Activated T-cell treated with anti-CD3 and anti-CD28 coated beads for 48 hours (primary cell): ENCODE measurements around the gene PTPN23.

Source experiments
- DNase-seq: peaks from one replicate; pipeline ENCODE4 v3.0.0-alpha.2; 2020; ENCODE audit warnings: low read depth

The PTPN23 gene

DNA sequence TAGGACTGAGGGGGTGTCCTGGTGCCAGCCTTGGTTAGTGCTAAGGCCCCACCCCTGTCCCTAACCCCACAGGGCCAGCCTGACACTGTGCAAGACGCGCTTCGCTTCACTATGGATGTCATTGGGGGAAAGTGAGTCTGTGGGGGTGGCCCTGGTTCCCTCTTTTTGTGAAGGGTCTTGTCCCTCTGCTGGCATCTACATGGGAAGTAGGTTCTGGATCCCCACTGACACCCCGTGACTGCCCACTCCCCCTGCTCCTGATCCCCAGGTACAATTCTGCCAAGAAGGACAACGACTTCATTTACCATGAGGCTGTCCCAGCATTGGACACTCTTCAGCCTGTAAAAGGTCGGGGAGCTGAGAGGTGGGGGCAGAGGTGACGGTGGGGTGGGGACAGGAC is 26.4 kb downstream of the PTPN23 start:
- no peak for DNase-seq

DNA sequence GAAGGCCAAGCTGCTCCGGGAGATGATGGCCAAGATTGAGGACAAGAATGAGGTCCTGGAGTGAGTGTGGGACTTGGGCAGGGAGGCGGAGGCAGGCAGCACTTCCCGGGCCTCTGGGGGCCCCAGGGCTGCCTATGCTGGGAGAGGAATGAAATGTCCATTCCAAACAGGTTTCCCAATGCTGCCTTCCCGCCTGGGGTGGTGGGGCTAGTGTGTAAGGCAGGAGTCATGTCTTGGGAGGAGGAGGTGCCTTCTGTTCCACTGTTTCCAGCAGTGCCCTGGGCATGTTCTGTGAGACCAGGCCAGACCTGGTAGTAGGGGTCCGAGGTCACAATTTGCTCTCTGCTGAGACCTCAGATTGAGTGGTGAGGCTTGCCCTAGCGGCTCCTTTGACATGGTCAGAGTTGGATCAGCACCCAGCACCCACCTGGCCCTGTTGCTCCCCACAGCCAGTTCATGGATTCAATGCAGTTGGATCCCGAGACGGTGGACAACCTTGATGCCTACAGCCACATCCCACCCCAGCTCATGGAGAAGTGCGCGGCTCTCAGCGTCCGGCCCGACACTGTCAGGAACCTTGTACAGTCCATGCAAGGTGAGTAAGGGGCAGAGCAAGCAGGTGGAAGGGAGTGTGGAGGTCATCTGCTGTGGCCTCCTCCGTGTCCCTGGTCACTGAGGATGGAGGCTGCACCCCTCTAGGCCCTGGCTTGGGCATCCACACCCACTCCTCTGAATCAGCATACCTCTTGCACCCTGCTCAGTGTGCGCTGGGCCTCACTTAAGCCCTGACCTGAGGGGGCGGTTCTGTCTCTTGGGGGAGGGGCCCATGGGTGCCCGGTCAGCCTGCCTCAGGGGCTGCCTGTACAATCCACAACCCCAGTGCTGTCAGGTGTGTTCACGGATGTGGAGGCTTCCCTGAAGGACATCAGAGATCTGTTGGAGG is 27.3 kb downstream of the PTPN23 start:
- DNase-seq = no peak

DNA sequence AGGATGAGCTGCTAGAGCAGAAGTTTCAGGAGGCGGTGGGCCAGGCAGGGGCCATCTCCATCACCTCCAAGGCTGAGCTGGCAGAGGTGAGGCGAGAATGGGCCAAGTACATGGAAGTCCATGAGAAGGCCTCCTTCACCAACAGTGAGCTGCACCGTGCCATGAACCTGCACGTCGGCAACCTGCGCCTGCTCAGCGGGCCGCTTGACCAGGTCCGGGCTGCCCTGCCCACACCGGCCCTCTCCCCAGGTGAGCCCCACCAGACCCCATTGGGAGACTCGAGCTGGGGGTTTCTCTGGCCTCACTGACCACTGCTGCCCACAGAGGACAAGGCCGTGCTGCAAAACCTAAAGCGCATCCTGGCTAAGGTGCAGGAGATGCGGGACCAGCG is 28.0 kb downstream of the PTPN23 start:
- DNase-seq = no peak

DNA sequence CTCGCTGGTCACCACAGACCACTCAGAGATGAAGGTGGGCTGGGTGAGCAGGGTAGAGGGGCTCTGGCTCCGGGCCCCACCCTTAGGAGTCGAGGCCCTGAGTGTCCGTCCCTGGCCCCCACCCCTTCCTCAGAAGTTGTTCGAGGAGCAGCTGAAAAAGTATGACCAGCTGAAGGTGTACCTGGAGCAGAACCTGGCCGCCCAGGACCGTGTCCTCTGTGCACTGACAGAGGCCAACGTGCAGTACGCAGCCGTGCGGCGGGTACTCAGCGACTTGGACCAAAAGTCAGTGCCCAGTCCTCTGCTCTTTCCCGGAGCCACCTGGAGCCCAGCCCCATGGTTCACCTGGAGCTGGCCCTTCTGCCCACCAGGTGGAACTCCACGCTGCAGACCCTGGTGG is 28.5 kb downstream of the PTPN23 start:
- no peak for DNase-seq

DNA sequence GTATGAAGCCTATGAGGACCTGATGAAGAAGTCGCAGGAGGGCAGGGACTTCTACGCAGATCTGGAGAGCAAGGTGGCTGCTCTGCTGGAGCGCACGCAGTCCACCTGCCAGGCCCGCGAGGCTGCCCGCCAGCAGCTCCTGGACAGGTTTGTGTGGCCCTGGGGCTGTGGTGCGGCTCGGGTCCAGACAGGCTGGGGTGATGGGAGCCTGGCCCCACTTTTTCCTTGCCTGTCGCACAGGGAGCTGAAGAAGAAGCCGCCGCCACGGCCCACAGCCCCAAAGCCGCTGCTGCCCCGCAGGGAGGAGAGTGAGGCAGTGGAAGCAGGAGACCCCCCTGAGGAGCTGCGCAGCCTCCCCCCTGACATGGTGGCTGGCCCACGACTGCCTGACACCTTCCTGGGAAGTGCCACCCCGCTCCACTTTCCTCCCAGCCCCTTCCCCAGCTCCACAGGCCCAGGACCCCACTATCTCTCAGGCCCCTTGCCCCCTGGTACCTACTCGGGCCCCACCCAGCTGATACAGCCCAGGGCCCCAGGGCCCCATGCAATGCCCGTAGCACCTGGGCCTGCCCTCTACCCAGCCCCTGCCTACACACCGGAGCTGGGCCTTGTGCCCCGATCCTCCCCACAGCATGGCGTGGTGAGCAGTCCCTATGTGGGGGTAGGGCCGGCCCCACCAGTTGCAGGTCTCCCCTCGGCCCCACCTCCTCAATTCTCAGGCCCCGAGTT is 29.0 kb downstream of the PTPN23 start:
- no peak for DNase-seq

DNA sequence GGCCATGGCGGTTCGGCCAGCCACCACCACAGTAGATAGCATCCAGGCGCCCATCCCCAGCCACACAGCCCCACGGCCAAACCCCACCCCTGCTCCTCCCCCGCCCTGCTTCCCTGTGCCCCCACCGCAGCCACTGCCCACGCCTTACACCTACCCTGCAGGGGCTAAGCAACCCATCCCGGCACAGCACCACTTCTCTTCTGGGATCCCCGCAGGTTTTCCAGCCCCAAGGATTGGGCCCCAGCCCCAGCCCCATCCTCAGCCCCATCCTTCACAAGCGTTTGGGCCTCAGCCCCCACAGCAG is 29.5 kb downstream of the PTPN23 start:
- no peak for DNase-seq

DNA sequence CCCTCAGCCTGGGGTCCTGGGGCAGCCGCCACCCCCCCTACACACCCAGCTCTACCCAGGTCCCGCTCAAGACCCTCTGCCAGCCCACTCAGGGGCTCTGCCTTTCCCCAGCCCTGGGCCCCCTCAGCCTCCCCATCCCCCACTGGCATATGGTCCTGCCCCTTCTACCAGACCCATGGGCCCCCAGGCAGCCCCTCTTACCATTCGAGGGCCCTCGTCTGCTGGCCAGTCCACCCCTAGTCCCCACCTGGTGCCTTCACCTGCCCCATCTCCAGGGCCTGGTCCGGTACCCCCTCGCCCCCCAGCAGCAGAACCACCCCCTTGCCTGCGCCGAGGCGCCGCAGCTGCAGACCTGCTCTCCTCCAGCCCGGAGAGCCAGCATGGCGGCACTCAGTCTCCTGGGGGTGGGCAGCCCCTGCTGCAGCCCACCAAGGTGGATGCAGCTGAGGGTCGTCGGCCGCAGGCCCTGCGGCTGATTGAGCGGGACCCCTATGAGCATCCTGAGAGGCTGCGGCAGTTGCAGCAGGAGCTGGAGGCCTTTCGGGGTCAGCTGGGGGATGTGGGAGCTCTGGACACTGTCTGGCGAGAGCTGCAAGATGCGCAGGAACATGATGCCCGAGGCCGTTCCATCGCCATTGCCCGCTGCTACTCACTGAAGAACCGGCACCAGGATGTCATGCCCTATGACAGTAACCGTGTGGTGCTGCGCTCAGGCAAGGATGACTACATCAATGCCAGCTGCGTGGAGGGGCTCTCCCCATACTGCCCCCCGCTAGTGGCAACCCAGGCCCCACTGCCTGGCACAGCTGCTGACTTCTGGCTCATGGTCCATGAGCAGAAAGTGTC is 30.2 kb downstream of the PTPN23 start:
- no peak for DNase-seq

DNA sequence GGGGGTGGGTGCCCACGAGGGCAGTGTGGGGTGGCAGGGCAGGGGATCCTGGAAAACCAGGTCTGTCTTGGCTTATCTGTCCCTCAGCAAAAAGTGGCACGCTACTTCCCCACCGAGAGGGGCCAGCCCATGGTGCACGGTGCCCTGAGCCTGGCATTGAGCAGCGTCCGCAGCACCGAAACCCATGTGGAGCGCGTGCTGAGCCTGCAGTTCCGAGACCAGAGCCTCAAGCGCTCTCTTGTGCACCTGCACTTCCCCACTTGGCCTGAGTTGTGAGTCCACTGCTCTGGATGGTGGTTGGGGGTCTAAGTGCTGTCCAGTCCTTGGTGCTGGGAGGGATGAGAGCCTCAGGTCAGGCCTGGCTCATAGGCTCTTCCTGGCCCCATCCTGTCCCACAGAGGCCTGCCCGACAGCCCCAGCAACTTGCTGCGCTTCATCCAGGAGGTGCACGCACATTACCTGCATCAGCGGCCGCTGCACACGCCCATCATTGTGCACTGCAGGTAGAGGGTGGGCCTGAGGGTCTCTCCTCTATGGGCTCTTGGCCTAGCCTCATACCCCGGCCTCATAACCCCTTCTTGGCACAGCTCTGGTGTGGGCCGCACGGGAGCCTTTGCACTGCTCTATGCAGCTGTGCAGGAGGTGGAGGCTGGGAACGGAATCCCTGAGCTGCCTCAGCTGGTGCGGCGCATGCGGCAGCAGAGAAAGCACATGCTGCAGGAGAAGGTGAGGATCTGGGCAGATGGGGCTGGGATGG is 31.1 kb downstream of the PTPN23 start:
- no peak for DNase-seq

DNA sequence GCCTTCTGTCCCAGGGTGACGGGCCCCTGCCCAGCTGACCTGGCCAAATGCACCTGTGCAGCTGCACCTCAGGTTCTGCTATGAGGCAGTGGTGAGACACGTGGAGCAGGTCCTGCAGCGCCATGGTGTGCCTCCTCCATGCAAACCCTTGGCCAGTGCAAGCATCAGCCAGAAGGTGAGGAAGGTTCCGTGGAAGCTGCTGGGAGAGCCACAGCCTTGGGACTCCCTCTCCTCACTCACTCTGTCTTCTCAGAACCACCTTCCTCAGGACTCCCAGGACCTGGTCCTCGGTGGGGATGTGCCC is 31.6 kb downstream of the PTPN23 start:
- no peak for DNase-seq

DNA sequence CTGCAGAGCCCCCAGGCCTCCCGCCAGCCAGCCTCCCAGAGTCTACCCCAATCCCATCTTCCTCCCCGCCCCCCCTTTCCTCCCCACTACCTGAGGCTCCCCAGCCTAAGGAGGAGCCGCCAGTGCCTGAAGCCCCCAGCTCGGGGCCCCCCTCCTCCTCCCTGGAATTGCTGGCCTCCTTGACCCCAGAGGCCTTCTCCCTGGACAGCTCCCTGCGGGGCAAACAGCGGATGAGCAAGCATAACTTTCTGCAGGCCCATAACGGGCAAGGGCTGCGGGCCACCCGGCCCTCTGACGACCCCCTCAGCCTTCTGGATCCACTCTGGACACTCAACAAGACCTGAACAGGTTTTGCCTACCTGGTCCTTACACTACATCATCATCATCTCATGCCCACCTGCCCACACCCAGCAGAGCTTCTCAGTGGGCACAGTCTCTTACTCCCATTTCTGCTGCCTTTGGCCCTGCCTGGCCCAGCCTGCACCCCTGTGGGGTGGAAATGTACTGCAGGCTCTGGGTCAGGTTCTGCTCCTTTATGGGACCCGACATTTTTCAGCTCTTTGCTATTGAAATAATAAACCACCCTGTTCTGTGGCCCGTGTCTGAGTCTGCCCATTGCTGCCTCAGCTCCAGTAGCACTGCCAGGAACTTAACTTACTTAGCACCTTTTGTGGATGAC is 32.2 kb downstream of the PTPN23 start:
- no peak for DNase-seq

DNA sequence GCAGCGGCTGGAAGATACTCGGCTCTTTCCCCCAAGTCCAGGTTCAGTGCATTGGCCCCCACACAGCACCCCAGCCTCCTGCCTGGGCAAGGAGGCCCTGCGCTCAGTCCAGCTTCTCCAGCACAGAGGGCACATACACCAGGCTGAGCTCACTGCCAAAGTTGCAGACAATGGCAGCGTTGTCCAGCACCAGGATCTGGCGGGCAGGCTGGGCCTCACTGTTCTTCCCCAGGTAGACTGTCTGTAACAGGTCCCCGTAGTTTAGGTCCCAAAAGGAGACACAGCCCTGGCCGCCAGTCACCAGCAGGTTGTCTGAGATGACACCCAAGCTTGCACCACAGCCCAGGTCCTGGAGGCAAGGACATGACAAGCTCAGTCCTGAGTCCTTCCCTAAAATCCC is 32.9 kb downstream of the PTPN23 start:
- DNase-seq = no peak

DNA sequence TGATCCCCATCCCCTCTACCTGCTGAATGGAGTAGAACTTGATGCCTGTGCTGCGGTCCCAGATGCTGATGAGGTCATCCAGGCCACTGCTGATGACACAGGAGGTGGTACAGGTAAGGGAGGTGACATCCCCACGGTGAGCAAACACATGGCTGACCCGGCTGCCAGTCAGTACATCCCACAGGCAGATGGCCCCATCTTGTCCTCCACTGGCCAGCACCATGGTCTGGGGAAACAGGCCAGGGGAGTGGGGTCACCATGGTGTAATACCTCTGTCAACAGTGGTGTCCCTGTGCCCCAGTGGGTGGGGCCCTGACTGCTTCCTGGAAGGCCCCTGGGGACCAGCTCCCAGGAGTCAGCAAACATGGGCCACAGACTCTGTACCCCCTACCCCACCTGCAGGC is 33.3 kb downstream of the PTPN23 start:
- no peak for DNase-seq

DNA sequence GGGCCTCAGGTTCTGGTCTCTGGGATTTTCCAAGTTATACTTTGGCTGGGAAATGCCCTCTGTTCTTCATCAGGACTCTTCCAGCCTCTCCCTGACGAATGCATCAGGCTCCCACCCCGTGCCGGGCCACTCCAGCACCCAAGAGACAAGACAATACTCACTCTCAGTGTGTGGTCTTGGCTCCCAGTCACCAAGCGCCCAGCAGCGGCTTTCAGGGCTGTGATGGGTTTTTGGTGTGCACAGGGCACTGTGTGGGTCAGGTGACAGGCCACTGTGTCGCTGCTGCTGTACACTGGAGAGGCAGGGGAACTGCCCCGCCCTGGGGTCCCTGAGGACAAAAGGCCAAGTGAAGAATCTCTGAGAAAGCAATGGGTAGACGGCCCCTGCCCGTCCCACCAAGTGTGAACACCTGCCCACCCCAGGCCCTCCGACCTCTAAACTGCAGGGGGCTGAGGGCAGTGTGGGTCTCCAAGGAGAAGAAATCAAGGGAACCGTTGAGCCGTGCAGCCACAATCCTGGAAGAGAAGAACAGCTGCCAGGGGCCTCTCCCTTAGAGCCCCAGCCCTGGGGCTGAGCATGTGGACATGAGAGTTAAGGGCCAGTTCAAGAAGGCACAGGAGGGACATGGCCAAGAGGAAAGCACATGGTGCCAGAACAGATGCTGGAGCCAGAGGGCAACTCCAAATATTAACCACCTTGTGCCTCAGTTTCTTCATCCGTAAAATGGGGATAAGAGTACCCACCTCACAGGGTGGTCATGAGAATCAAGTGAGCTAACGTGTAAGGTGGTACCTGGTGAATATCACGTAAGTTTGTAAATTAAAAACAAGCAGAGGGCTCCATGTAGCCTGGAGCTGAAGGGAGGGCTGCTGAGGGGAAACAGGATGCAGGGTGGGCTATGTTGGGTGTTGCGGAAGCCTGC is 34.1 kb downstream of the PTPN23 start:
- no peak for DNase-seq

DNA sequence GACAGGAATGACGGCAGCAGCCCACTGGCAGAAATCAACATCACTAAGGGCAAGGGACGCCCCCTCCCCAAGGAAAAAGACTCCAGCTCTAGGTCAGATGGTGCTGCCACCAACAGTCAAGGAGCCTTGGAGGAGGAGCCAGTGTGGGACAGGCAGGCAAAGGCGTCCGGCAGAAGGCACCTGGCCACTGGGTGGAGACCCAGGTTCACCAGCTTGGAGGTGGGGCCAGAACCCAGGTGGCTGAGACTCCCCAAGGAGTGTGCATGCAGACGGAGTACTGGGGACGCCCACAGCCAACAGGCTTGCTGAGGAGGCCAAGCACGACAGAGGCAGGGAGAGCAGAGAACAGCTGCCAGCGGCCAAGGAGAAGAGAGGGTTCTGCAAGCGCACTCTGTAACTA is 35.2 kb downstream of the PTPN23 start:
- DNase-seq = no peak

DNA sequence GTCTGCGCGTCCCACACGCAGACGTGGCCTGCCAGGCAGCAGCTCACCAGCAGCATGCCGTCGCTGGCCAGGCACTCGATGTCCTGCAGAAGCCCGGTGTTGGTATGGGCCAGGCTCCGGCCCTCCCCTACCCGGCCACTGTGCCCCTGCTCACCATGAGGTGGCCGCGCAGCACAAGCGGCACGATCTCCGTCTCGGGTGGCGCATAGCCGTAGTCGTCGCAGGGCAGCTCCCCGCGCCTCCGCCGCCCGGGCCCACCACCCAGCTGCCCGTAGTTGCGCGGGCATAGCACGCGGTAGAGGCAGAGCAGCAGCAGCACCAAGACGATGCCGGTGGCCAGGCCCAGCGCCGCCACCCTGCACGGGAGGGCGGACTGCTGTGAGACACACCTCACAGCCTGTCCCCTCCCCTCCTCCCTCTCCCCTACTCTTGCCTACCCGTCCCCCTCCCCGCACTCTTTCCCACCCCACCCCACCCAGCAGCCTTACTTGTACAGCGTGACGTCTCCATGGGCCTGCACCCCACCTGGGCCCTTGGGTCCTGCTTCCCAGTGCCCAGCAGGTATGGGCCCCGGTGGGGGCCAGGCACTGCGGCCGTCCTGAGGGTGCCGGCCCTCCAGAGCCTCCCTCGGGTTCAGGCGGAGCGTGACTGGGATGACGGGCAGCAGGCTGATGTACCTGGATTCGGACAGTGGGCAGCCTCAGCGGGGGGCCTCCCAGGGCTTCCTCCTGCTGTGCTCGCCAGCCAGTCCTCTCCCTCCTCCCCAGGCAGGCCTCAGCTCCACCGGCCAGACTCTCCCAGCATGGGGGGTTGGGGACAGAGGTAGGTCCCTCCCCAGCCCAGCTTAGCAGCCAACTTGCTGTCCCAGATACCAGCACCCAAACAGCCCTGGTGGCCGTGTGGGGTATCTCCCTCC is 37.6 kb downstream of the PTPN23 start:
- DNase-seq = no peak

DNA sequence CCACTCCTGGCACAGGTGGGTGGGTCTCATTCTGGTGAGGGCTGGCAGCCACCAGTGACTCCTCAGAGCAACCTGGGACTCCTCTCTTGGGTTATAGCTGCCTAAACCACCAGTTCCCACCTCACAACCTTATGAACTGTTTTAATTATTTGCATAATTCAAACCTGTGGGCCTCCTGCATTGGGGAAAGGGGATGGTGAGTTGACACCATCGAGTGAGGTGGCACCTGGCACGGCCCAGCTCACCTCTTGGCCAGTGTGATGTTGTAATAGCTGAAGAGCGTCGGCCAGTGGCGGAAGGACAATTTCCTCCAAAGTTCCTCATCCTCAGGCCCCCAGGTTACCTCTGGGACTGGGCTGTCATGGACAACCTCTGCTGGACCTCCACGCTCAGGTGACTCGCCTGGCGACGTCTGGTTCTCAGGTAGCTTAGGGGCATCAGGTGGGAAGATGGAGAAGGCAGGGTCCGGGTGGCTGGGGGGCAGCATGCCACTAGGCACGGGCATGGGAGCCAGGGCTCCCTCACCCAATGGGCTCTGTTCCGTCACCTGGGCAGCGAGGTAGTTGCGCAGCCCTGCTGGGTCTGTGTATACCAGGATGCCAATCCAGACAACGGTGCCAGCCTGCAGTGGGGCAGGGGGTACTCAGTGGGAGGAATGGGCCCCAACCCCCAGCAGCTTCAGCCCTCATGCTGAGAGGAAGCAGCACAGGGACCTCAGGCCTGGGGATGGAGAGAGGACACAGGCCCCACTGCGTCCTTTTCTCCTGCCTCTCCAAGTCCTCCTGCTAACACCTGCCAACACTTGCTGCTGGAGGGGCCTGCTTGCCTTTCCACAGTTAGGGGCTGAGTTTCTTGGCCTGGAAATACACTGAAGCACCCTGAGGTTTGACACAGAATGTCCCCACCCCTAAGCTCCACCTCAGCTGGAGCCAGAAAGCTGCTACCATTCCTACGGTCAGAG is 38.5 kb downstream of the PTPN23 start:
- DNase-seq = no peak

DNA sequence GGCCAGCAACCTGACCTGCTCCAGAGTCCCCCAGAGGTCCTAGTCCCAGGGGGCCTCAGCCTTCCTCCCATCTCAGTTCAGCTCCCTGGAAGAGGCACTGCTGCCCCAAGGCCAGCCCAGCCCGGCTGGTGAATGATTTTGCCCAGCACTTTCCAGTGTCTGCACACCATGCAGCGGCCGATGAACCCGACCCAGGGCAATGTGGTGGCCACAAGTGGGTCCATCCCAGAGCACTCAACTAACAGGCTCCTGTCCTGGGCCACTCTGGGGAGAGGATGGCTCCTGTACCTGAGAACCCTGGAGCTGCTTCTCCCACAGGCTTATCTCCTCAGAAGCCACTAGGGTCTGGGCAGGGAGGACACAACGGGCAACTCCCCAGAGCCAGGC is 39.2 kb downstream of the PTPN23 start:
- no peak for DNase-seq
